A673 (cell line): ENCODE measurements around the gene FOXA2. TPM values are rescaled to one million over a fixed set of nuclear protein-coding genes. Genes with fewer than 3 reads are reported as not detected.
A peak's percentile ranks its signal among the peaks of the same experiment; 100 is the strongest.

Experiments used
- BruUV-seq: library from RNA; stranded (reverse); fragments of 400-500 nt; replicated peaks from 2 replicates; lab custom pipeline; 2021; lab: Mats Ljungman, UMichigan
- CTCF ChIA-PET: fragments of 300-600 bp; sonication (Branson Sonifier 250); formaldehyde crosslinking; loops from one replicate; lab custom pipeline; 2022; ENCODE audit warnings: antibody characterized with exemption; lab: Charles Lee
- POLR2A ChIA-PET: fragments of 300-600 bp; sonication (Branson Sonifier 250); formaldehyde crosslinking; loops from one replicate; lab custom pipeline; 2022; ENCODE audit warnings: antibody characterized with exemption; ENCODE audit not compliant: low non-redundant PET; lab: Charles Lee
- DNase-seq: peaks from one replicate; pipeline ENCODE4 v3.0.0-alpha.2; 2015; ENCODE audit warnings: low spot score
- H3K27ac ChIP-seq: fragments of 200-600 bp; sonication (generic); 2 replicates; pipeline ENCODE4 v1.5.1; 2016; ENCODE audit warnings: mixed run types, low read depth, mild to moderate bottlenecking, mixed read lengths, antibody characterized with exemption, low read length; ENCODE audit not compliant: poor library complexity, severe bottlenecking
- H3K27me3 ChIP-seq: fragments of 200-600 bp; sonication (generic); replicated peaks from 2 replicates; pipeline ENCODE4 v1.6.1; 2017; ENCODE audit warnings: mixed run types, low read depth, mild to moderate bottlenecking, mixed read lengths, antibody characterized with exemption, low read length; ENCODE audit not compliant: insufficient read depth, poor library complexity
- H3K36me3 ChIP-seq: fragments of 200-600 bp; sonication (generic); 2 replicates; pipeline ENCODE4 v1.6.1; 2016; ENCODE audit warnings: mixed run types, mild to moderate bottlenecking, mixed read lengths, antibody characterized with exemption, low read length; ENCODE audit not compliant: insufficient read depth, poor library complexity, severe bottlenecking
- H3K4me1 ChIP-seq: fragments of 200-600 bp; sonication (generic); 2 replicates; pipeline ENCODE4 v1.6.1; 2017; ENCODE audit warnings: mixed run types, mild to moderate bottlenecking, mixed read lengths, antibody characterized with exemption, low read length; ENCODE audit not compliant: insufficient read depth, poor library complexity, severe bottlenecking
- H3K4me3 ChIP-seq: fragments of 200-600 bp; sonication (generic); 2 replicates; pipeline ENCODE4 v1.5.1; 2016; ENCODE audit warnings: low read depth, mixed run types, mild to moderate bottlenecking, mixed read lengths, low read length; ENCODE audit not compliant: poor library complexity, severe bottlenecking
- H3K9me3 ChIP-seq: fragments of 200-600 bp; sonication (generic); 2 replicates; pipeline ENCODE4 v1.6.1; 2016; ENCODE audit warnings: mixed run types, low read depth, mild to moderate bottlenecking, mixed read lengths, antibody characterized with exemption, low read length; ENCODE audit not compliant: poor library complexity, severe bottlenecking
- EZH2 ChIP-seq: fragments of 200-600 bp; sonication (generic); IDR thresholded peaks from 2 replicates; pipeline ENCODE4 v1.6.1; 2017; ENCODE audit warnings: borderline replicate concordance, low read depth, mild to moderate bottlenecking, mixed read lengths, antibody characterized with exemption, low read length; ENCODE audit not compliant: poor library complexity, severe bottlenecking
- intact Hi-C: fragments of 100-400 bp; cut with micrococcal nuclease; formaldehyde crosslinking; loops from one replicate; pipeline ENCODE4 v1.10.0; 2022; ENCODE audit not compliant: unreplicated experiment
- total RNA-seq: library from RNA; stranded (reverse); gene quantifications from 2 replicates; pipeline ENCODE4 v1.2.3, GENCODE V29; 2021
- TF ChIP-seq, protein P1 (sequence below): fragments of 300-800, 200-600 bp; sonication (generic); conservative IDR thresholded peaks from 2 replicates; pipeline ENCODE4 v1.5.1; 2017; ENCODE audit warnings: low read depth, mild to moderate bottlenecking, antibody characterized with exemption, low read length, moderate library complexity, mixed read lengths

FOXA2 gene
- total RNA-seq, 1 experiment from 2014 or later: not detected

DNA sequence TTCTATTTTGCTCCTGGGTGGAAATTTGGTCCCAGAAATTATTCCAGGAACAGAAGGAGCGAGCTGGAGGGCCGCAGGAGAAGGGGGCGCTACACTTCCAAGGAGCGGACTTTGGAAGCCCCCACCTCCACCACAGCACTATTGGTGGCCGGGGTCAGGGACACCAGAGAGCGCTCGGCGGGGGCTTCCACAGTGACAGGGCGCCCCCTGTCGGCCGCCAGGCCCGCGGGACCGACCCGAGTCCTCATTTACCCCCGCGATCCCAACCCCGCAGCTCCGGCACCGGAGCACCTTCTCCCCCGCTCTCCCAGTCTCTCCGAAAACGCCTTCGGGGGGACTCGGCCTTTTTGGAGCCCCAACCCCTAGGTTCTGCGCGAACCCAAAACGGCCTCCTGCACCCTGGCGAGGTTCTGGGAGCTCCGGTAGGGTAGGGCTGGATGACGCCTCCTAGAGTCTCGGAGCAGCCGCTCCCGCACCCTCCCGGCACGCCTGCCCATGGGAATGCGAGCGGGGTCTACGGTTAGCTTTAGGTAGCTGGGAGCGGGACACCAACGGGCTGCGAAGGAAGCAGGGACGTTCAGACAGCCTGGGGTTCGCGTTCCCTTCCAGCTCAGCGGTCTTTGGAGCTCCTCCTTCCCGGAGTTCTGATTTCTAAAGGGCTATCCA lies 2.4 kb upstream of the FOXA2 start:
- no TSS peak for BruUV-seq
- peaks cover 97% of the 10 kb centered on the region for H3K27me3 ChIP-seq
- no peaks in the 10 kb centered on the region for H3K9me3 ChIP-seq
- CTCF ChIA-PET: interaction anchor here (1.1 kb wide), 1 partner anchor 251 kb away, joined by 6 read pairs; no protein-coding TSS in a partner anchor
- no peaks in the 10 kb centered on the region for H3K36me3 ChIP-seq
- H3K27ac ChIP-seq: no peak overlapping the region
- POLR2A ChIA-PET: no interaction called here
- TF ChIP-seq EZH2: no peak
- TF ChIP-seq, protein P1, sequence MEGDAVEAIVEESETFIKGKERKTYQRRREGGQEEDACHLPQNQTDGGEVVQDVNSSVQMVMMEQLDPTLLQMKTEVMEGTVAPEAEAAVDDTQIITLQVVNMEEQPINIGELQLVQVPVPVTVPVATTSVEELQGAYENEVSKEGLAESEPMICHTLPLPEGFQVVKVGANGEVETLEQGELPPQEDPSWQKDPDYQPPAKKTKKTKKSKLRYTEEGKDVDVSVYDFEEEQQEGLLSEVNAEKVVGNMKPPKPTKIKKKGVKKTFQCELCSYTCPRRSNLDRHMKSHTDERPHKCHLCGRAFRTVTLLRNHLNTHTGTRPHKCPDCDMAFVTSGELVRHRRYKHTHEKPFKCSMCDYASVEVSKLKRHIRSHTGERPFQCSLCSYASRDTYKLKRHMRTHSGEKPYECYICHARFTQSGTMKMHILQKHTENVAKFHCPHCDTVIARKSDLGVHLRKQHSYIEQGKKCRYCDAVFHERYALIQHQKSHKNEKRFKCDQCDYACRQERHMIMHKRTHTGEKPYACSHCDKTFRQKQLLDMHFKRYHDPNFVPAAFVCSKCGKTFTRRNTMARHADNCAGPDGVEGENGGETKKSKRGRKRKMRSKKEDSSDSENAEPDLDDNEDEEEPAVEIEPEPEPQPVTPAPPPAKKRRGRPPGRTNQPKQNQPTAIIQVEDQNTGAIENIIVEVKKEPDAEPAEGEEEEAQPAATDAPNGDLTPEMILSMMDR: peak; percentile 68
- no peak overlapping the region for H3K4me3 ChIP-seq
- intact Hi-C loops: loop anchor here (1.0 kb wide), 1 partner anchor 252 kb away; no protein-coding TSS in a partner anchor
- no peaks in the 10 kb centered on the region for H3K4me1 ChIP-seq
- DNase-seq: peak; percentile 34

DNA sequence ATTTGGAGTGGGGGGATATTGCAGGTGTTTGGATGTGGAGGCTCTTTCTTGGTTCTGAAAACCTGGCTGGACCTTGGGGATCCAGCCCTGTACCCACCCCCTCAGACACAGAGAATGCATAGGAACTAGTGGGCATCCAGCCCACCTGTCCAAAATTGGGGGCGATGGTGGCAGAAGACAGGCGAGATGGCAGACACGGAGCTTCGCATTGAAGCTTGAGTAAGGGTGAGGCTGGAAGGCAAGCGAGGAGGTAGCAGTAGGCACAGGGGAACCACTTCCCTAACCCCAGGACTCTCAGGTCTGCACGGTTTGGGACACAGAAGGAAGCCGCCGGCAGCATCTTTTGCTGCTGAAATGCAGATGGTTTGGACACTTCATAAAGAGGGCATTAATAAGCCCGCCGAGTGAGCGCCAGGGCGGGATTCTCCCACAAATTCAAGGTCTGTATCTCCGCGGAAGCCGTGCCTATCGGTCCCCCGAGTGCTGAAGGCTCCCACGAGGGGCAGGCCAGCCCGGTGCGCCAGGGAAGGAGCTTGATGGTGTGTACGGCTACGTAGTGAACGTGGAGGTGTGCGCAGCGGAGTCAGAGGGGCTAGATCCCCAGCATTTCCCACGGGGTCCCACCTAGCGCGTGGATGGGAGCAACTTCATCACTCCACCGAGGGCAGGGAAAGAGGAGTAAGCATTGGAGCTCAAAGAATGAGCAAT lies 1.6 kb upstream of the FOXA2 start:
- TF ChIP-seq, protein P1: no peak
- TF ChIP-seq EZH2: no peak
- intact Hi-C loops: loop anchor here (1.0 kb wide), 1 partner anchor 252 kb away; no protein-coding TSS in a partner anchor
- peaks cover 98% of the 10 kb centered on the region for H3K27me3 ChIP-seq
- H3K36me3 ChIP-seq: no peaks in the 10 kb centered on the region
- ChIA-PET CTCF (interaction anchor here (1.1 kb wide), 1 partner anchor 250 kb away, joined by 6 read pairs; no protein-coding TSS in a partner anchor), POLR2A (no interaction called here)
- no peaks in the 10 kb centered on the region for H3K9me3 ChIP-seq
- H3K4me3 ChIP-seq: no peak overlapping the region
- H3K4me1 ChIP-seq: no peaks in the 10 kb centered on the region
- BruUV-seq: no TSS peak
- no peak overlapping the region for H3K27ac ChIP-seq
- DNase-seq: no peak

DNA sequence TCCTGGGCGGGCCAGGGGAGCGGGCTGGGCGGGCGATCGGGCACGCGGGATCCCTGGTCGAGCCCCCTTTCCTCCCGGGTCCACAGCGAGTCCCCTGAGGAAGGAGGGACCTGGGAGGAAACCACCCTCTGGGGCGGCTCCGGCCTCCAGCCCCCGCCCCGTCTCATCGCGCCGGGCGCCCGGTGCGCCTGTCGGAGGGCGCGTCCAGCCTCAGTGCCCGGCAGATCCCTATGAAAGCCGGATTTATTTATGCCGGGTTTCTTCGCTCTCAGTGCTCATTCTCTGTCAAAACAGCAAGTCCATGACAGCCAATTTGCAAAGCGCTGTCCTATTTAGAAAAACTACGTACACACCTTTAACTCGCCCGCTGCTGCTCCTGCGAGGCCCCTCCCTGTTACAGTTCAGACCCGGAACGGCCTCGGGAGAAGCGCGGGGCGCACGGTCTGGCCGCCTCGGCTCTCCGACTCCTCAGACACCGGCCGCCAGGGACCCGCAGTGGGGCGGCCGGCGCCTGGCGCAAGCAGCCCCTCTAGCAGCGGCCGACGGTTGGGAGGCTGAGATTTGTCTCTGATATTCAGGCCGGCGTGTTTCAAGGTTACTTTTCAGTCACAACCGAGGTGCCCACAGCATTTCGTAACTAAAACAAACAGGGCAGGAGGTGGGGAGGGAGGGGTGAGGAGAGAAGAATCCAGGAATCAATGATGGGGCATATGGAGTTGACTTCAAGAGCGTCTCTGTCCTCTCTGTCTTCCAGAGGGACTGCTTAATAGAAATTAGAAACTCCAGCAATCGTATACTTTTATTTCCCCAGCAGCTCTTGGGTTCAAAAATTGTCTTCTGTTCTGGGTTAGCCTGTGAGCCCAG lies 782 bp upstream of the FOXA2 start:
- no peaks in the 10 kb centered on the region for H3K9me3 ChIP-seq
- no peak for DNase-seq
- H3K27ac ChIP-seq: no peak overlapping the region
- peaks cover 98% of the 10 kb centered on the region for H3K27me3 ChIP-seq
- POLR2A ChIA-PET: no interaction called here
- CTCF ChIA-PET: no interaction called here
- H3K4me1 ChIP-seq: no peaks in the 10 kb centered on the region
- H3K36me3 ChIP-seq: no peaks in the 10 kb centered on the region
- BruUV-seq: no TSS peak
- intact Hi-C loops: no loop called here
- no peak overlapping the region for H3K4me3 ChIP-seq
- TF ChIP-seq, protein P1: no peak
- TF ChIP-seq EZH2: peak; percentile 94
